Natural killer cell (primary cell): ENCODE measurements around the gene RPN2. TPM values are rescaled to one million over a fixed set of nuclear protein-coding genes. Genes with fewer than 3 reads are reported as not detected.
A peak's percentile ranks its signal among the peaks of the same experiment; 100 is the strongest.

Experiments
- ATAC-seq, 3 donors: fragments of 150-1000 bp in 2 of 3; fragments of 200-7000 bp in 1 of 3; cut with Tn5 transposase; 1 replicate in 1 of 3; 2 replicates in 2 of 3; pipeline ENCODE4 v1.10.0; 2021; ENCODE audit warnings: mild to moderate bottlenecking in 2 of 3, moderate library complexity in 2 of 3
- DNase-seq, 2 donors: peaks; one replicate each; pipeline versions ENCODE4 v3.0.0 to v3.0.0-alpha.2; 2013 to 2021; ENCODE audit warnings: mixed read lengths in 1 of 2
- H3K27ac ChIP-seq: one replicate; pipeline ENCODE4 v1.5.1; 2013; ENCODE audit warnings: mild to moderate bottlenecking, low read length
- H3K27me3 ChIP-seq: one replicate; pipeline ENCODE4 v1.6.1; 2013; ENCODE audit warnings: low read length; ENCODE audit not compliant: control insufficient read depth, insufficient read depth
- H3K36me3 ChIP-seq: one replicate; pipeline ENCODE4 v1.6.1; 2013; ENCODE audit warnings: low read length; ENCODE audit not compliant: control insufficient read depth, insufficient read depth
- H3K4me1 ChIP-seq: one replicate; pipeline ENCODE4 v1.6.1; 2013; ENCODE audit warnings: low read length; ENCODE audit not compliant: control insufficient read depth, insufficient read depth
- H3K4me3 ChIP-seq: one replicate; pipeline ENCODE4 v1.5.1; 2013; ENCODE audit warnings: low read length
- H3K9me3 ChIP-seq: one replicate; pipeline ENCODE4 v1.6.1; 2013; ENCODE audit warnings: low read length; ENCODE audit not compliant: control insufficient read depth, insufficient read depth
- H3K27ac Mint-ChIP-seq, 2 donors: one replicate each; pipeline ENCODE4 v1.8.0; 2022; ENCODE audit warnings: mild to moderate bottlenecking in 2 of 2, mixed read lengths in 2 of 2, moderate library complexity in 1 of 2
- H3K27me3 Mint-ChIP-seq, 2 donors: one replicate each; pipeline ENCODE4 v1.8.0; 2022; ENCODE audit warnings: low read depth in 2 of 2, mixed read lengths in 2 of 2
- H3K36me3 Mint-ChIP-seq: one replicate; pipeline ENCODE4 v1.8.0; 2022; ENCODE audit warnings: mixed read lengths
- H3K4me1 Mint-ChIP-seq, 2 donors: one replicate each; pipeline ENCODE4 v1.8.0; 2022; ENCODE audit warnings: mixed read lengths in 2 of 2
- H3K4me3 Mint-ChIP-seq: one replicate; pipeline ENCODE4 v1.8.0; 2022; ENCODE audit warnings: mild to moderate bottlenecking, moderate library complexity, mixed read lengths
- H3K9me3 Mint-ChIP-seq, 2 donors: one replicate each; pipeline ENCODE4 v1.8.0; 2022; ENCODE audit warnings: mixed read lengths in 2 of 2
- WGBS: methylation state at CpG from one replicate; pipeline ENCODE4 v1.1.7; 2013; ENCODE audit warnings: missing lambda C conversion rate; ENCODE audit not compliant: insufficient coverage; 5-methylcytosine and 5-hydroxymethylcytosine counted together
- intact Hi-C: fragments of 100-400 bp; cut with micrococcal nuclease; formaldehyde crosslinking; loops from one replicate; pipeline ENCODE4 v1.14.2; 2022
- total RNA-seq, 4 donors: library from RNA; stranded (reverse); fragments of 120-200 nt in 1 of 4; gene quantifications; one replicate each; pipeline versions ENCODE4 v1.2.3 to v1.2.4, GENCODE V29; 2013 to 2022
- TF ChIP-seq, protein P1 (sequence below): fragments of 200-600 bp; IDR thresholded peaks from one replicate; pipeline ENCODE4 v1.8.0; 2022; ENCODE audit warnings: antibody characterized with exemption

RPN2 gene
- 100 to 1,000 TPM; 124 to 136 (median 125) TPM for total RNA-seq
- 163 TPM for total RNA-seq (2013)

DNA sequence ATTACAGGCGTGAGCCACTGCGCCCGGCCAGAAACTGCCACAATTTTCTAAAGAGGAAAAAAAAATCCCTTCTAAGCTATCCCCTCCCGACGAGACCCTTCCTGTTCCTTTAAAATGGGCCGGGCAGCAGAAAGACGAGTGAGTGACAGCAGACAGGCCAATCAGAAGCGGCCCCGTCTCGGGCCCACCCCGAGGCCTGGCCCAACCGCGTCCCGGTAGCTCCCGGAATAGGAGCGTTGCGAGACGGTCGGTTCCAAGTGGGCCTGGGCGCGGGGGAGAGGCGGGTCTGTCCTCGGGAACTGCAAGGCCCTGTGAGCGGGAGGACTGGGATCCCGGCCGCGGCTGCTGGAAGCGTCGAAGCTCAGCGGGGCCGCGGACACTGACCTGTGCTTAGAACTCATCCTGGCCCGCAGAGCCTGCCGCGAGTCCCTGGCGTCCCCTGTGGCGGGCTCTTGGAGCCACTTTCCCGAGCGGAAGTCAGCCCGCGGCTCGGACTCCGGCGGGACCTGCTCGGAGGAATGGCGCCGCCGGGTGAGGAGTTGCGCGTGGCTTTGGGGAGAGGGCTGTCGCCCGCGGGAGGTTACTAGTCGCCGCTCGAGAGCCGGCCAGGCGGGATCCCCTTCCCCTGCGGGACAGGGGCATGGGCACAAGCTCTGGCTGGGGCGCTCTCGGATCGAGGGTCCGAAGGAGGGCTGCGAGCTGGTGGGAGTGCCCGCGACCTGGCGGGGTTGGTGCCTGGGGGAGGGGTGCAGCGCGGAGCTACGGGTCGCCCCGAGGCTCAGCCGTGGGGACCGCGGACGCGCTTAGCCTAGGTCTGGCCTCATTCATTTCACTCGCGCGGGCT, at the start of gene RPN2, which contains the start of gene MROH8:
Gene RPN2 (plus strand): TSS at position 492 of the 844 bp plus-strand sequence. CDS start 27 bp downstream, at position 519.
Gene MROH8 (minus strand): TSS at position 710 of the 844 bp plus-strand sequence.
- under 1% methylated on average over 80 of the region's 80 CpGs for WGBS
- intact Hi-C loops, result loop anchor here (5.0 kb wide), 1 partner anchor 348 kb away; the partner anchor contains the start of gene BLCAP
- Mint-ChIP-seq H3K4me3 (peak within 1 kb of the TSS; percentile 99), H3K4me1 (peaks cover 40 to 43% of the 10 kb centered on the region in 2 donors), H3K9me3 (no peaks in the 10 kb centered on the region), H3K36me3 (no peaks in the 10 kb centered on the region), H3K27me3 (peaks cover 0 to 2% of the 10 kb centered on the region in 2 donors), H3K27ac (peak within 1 kb of the TSS; percentile 97 to 99)
- Histone ChIP-seq H3K9me3 (no peaks in the 10 kb centered on the region), H3K4me1 (peaks cover 30% of the 10 kb centered on the region), H3K4me3 (peak within 1 kb of the TSS; percentile 94), H3K36me3 (peaks cover 9% of the 10 kb centered on the region), H3K27ac (peak within 1 kb of the TSS; percentile 97), H3K27me3 (no peaks in the 10 kb centered on the region)
- DNase-seq (peak; percentile 93 to 96), ATAC-seq (peak; percentile 87 to 97 (median 94))
- TF ChIP-seq, protein P1, sequence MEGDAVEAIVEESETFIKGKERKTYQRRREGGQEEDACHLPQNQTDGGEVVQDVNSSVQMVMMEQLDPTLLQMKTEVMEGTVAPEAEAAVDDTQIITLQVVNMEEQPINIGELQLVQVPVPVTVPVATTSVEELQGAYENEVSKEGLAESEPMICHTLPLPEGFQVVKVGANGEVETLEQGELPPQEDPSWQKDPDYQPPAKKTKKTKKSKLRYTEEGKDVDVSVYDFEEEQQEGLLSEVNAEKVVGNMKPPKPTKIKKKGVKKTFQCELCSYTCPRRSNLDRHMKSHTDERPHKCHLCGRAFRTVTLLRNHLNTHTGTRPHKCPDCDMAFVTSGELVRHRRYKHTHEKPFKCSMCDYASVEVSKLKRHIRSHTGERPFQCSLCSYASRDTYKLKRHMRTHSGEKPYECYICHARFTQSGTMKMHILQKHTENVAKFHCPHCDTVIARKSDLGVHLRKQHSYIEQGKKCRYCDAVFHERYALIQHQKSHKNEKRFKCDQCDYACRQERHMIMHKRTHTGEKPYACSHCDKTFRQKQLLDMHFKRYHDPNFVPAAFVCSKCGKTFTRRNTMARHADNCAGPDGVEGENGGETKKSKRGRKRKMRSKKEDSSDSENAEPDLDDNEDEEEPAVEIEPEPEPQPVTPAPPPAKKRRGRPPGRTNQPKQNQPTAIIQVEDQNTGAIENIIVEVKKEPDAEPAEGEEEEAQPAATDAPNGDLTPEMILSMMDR, result no peak

DNA sequence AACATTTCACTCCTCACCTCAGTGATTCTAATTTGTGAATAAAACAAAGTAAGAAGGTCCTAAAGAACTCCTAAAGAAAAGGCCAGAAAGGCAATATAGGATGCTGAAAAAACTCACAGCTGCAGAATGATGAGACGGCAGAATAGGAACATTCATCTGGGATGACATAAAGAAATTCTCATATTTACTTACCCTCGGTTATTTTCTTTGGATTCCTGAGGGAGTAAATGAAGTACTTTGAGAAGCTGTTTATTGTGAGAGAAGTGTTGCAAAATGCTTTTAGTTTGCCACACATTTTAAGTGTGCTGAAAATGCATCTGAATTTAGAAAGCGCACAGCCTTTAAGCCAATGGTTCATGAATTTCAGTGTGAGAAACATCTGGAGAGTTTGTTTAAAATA, 47.6 kb upstream of the RPN2 start:
- intact Hi-C loops, result no loop called here
- Histone ChIP-seq H3K4me3 (no peak overlapping the region), H3K9me3 (no peaks in the 10 kb centered on the region), H3K4me1 (peaks cover 3% of the 10 kb centered on the region), H3K36me3 (no peaks in the 10 kb centered on the region), H3K27me3 (no peaks in the 10 kb centered on the region), H3K27ac (no peak overlapping the region)
- TF ChIP-seq, protein P1, result no peak
- H3K4me1 Mint-ChIP-seq, result peaks cover 1 to 2% of the 10 kb centered on the region in 2 donors
- no peak overlapping the region for H3K4me3 Mint-ChIP-seq
- no peak overlapping the region for H3K27ac Mint-ChIP-seq
- DNase-seq (no peak), ATAC-seq (no peak)
- H3K36me3 Mint-ChIP-seq, result no peaks in the 10 kb centered on the region
- no peaks in the 10 kb centered on the region for H3K27me3 Mint-ChIP-seq
- 90% methylated on average over 2 of the region's 3 CpGs for WGBS
- H3K9me3 Mint-ChIP-seq, result no peaks in the 10 kb centered on the region

DNA sequence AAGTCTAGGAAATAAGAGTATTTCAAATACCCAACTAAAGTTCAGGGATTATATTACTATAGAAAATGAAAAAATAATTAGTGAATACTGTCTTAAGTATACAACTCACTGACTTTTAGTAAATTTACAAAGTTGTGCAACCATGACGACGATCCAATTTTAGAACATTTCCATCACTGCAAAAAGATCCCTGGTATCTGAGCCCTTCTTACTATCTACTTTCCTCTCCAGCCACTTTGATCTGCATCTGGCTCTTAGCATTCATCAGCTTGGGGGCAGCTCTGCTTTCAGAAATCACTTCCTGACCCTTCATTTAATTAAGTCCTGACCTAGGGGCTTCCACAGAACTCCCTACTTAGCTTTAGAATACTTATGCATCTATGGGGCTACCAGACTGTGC, 45.2 kb upstream of the RPN2 start:
- Histone ChIP-seq H3K4me3 (no peak overlapping the region), H3K27ac (no peak overlapping the region), H3K9me3 (no peaks in the 10 kb centered on the region), H3K36me3 (no peaks in the 10 kb centered on the region), H3K4me1 (peaks cover 8% of the 10 kb centered on the region), H3K27me3 (no peaks in the 10 kb centered on the region)
- Mint-ChIP-seq H3K4me3 (no peak overlapping the region), H3K27ac (no peak overlapping the region), H3K36me3 (no peaks in the 10 kb centered on the region), H3K4me1 (peaks cover 13 to 14% of the 10 kb centered on the region in 2 donors), H3K27me3 (no peaks in the 10 kb centered on the region), H3K9me3 (no peaks in the 10 kb centered on the region)
- TF ChIP-seq, protein P1, result no peak
- ATAC-seq (no peak), DNase-seq (no peak)
- WGBS, result 94% methylated on average over 2 of the region's 2 CpGs
- intact Hi-C loops, result no loop called here
